Testis (tissue), 3 donors: ENCODE data around the gene ANO10. TPM values are rescaled to one million over a fixed set of nuclear protein-coding genes. Genes with fewer than 3 reads are reported as not detected.

Experiments
- DNase-seq: peaks from one replicate; pipeline ENCODE4 v3.0.0-alpha.2; 2019
- H3K27ac ChIP-seq, 2 donors: fragments of 200-600 bp; sonication (generic); one replicate each; pipeline ENCODE4 v1.5.1; 2019
- H3K27me3 ChIP-seq: fragments of 200-600 bp; sonication (generic); one replicate; pipeline ENCODE4 v1.5.1; 2019
- H3K36me3 ChIP-seq: fragments of 200-600 bp; sonication (generic); one replicate; pipeline ENCODE4 v1.5.1; 2017; ENCODE audit warnings: low read depth; ENCODE audit errors: missing control alignments
- H3K4me1 ChIP-seq: fragments of 200-600 bp; sonication (generic); one replicate; pipeline ENCODE4 v1.5.1; 2019
- H3K4me3 ChIP-seq, 2 donors: fragments of 200-600 bp; sonication (generic); one replicate each; pipeline ENCODE4 v1.5.1; 2017 to 2019
- H3K9me3 ChIP-seq: fragments of 200-600 bp; sonication (generic); one replicate; pipeline ENCODE4 v1.5.1; 2017
- POLR2A ChIP-seq: fragments of 450-650 bp; IDR thresholded peaks from one replicate; pipeline ENCODE4 v1.6.1; 2017; ENCODE audit warnings: antibody characterized with exemption, mild to moderate bottlenecking, moderate library complexity
- WGBS, 2 donors: methylation state at CpG; one replicate each; pipeline ENCODE4 v1.1.5; 2018; 5-methylcytosine and 5-hydroxymethylcytosine counted together
- intact Hi-C: fragments of 100-400 bp; cut with DNase I; formaldehyde crosslinking; loops from one replicate; pipeline ENCODE4 v1.15.1; 2023; ENCODE audit warnings: low total_unique reads
- polyA plus RNA-seq: library from polyadenylated mRNA; stranded (reverse); fragments of 350-450 nt; fragmentation: Illumina TruSeq; extraction: RNeasy Lipid Tissue Mini Kit (QIAGEN cat#74804); gene quantifications from one replicate; pipeline ENCODE4 v1.2.3, GENCODE V29; 2014; ENCODE audit warnings: low read depth, low replicate concordance; ENCODE audit not compliant: insufficient read depth
- total RNA-seq, 2 donors: library from RNA; depleted of rRNA; stranded (reverse); fragments of >200 nt; gene quantifications; one replicate each; pipeline ENCODE4 v1.2.3, GENCODE V29; 2016
- TF ChIP-seq, protein P1 (sequence below), 3 experiments: fragments of 450-650 bp in 2 of 3; fragments of 200-600 bp in 1 of 3; sonication (generic) in 1 of 3; IDR thresholded peaks; one replicate each; pipeline ENCODE4 v1.5.1; 2016 to 2019; ENCODE audit warnings: antibody characterized with exemption in 3 of 3, mild to moderate bottlenecking in 2 of 3, moderate library complexity in 1 of 3

The ANO10 gene
- total and polyA plus RNA-seq, 3 donors from 2014 or later, result 19.9 to 26.3 (median 25.0) TPM

DNA sequence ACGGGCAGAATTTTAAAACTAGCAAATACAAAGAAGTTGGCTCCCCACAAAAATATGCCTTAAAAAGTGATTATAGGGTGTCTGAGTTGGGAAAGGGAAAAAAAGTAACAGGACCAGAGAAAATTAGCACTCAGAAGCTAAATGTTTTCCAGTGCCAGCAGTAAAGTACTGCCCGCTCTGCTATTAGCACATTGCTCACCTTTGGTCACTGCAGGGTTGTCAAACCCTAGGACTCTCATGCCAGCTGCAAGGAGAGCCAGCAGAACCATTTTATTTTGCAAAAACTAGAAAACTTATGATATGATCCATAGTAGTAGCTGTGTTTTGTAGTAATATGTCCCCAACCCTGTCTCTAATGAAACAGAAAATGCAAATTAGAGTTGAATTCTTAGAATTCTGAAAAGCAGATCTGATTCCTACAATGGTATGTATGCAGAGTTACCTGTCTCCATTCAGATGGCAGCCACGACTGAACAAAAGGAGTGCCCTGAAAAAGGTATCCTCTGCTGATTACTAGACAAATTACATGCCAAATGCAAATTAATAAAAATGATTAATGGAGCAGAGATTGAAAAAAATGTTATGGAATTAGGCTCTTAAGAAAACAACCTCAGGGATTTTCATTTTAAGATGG, 185.2 kb downstream of the ANO10 start:
- 85 to 87% methylated on average over 3 of the region's 3 CpGs for WGBS, 2 donors
- intact Hi-C loops, result no loop called here

DNA sequence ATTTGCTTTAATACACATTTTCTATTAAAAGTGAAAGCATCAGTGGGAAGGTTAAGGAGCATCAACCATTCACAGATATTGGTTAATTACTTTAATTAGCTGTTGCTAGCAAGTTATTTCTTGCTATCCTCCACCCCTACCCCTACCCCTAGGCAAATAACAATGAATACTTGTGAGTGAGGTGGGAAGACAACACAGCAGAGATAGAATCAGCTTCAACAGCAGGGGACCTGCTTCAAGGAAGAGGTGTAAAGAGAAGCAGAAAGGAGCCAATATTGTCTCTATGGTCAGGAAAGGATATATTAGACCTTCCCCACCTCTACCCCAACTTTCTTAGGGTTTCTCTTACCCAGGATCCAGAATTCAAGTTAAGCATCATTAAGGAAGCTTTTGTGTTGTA, 186.1 kb downstream of the ANO10 start:
- Histone ChIP-seq H3K4me3 (no peak overlapping the region), H3K27ac (no peak overlapping the region), H3K4me1 (no peaks in the 10 kb centered on the region), H3K36me3 (no peaks in the 10 kb centered on the region), H3K27me3 (no peaks in the 10 kb centered on the region), H3K9me3 (no peaks in the 10 kb centered on the region)
- intact Hi-C loops, result no loop called here
- DNase-seq, result no peak
- TF ChIP-seq, protein P1, sequence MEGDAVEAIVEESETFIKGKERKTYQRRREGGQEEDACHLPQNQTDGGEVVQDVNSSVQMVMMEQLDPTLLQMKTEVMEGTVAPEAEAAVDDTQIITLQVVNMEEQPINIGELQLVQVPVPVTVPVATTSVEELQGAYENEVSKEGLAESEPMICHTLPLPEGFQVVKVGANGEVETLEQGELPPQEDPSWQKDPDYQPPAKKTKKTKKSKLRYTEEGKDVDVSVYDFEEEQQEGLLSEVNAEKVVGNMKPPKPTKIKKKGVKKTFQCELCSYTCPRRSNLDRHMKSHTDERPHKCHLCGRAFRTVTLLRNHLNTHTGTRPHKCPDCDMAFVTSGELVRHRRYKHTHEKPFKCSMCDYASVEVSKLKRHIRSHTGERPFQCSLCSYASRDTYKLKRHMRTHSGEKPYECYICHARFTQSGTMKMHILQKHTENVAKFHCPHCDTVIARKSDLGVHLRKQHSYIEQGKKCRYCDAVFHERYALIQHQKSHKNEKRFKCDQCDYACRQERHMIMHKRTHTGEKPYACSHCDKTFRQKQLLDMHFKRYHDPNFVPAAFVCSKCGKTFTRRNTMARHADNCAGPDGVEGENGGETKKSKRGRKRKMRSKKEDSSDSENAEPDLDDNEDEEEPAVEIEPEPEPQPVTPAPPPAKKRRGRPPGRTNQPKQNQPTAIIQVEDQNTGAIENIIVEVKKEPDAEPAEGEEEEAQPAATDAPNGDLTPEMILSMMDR (IDR thresholded peaks at IDR 0.05), result no peak
- no peak for TF ChIP-seq POLR2A

More for the DNA sequence above, 185.2 kb downstream of the ANO10 start:
- Histone ChIP-seq H3K27ac (no peak overlapping the region), H3K27me3 (no peaks in the 10 kb centered on the region), H3K4me3 (no peak overlapping the region), H3K4me1 (no peaks in the 10 kb centered on the region), H3K9me3 (no peaks in the 10 kb centered on the region), H3K36me3 (no peaks in the 10 kb centered on the region)
- no peak for DNase-seq
- TF ChIP-seq, protein P1 (IDR thresholded peaks at IDR 0.05), result no peak
- no peak for TF ChIP-seq POLR2A

DNA sequence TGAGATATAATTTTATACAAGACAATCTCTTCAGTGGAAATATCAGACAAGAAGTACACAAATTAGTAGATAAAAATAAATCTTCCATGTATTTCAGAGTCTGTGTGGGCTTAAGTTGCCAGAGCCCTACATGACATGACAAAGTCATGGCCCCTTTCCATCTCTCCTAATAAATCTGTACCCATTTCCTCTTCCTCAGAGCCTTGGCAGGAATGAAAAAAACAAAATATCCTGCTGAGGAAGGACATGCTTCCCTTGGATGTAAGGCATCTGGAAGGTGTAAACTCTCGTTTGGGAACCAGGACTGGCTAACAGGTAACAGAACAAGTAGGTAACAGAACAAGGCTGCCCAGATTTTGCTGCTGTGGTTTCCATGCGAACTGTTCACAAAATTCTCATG, 187.4 kb downstream of the ANO10 start:
- H3K4me1 ChIP-seq, result no peaks in the 10 kb centered on the region
- WGBS, 2 donors, result 83 to 84% methylated on average over 2 of the region's 2 CpGs
- no peak for DNase-seq
- no peak for TF ChIP-seq POLR2A
- TF ChIP-seq, protein P1 (IDR thresholded peaks at IDR 0.05), result no peak
- H3K27me3 ChIP-seq, result no peaks in the 10 kb centered on the region
- H3K27ac ChIP-seq, result no peak overlapping the region
- H3K36me3 ChIP-seq, result no peaks in the 10 kb centered on the region
- no peak overlapping the region for H3K4me3 ChIP-seq
- intact Hi-C loops, result no loop called here
- no peaks in the 10 kb centered on the region for H3K9me3 ChIP-seq

DNA sequence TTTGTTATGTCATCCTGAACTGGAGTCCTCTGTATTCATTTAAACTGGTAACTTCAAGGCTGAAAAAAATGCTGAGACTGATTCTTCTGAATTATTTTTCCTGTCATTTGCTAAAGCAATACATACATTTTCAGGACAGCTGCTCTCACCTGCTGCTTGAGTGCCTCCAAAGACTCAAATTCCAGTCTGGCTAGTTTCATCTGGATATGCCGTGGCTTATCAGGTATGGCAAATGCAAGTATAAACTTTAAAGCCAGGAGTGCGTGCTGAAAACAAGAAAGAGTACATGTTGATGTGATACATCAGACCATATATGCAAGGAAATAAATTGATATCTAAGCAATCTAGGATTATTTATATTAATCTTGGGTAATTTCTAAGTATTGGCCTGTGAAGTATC, 189.3 kb downstream of the ANO10 start:
- Histone ChIP-seq H3K27ac (no peak overlapping the region), H3K4me3 (no peak overlapping the region), H3K36me3 (no peaks in the 10 kb centered on the region), H3K9me3 (no peaks in the 10 kb centered on the region), H3K27me3 (no peaks in the 10 kb centered on the region), H3K4me1 (no peaks in the 10 kb centered on the region)
- intact Hi-C loops, result no loop called here
- DNase-seq, result no peak
- 94 to 100% methylated on average over 2 of the region's 2 CpGs for WGBS, 2 donors
- TF ChIP-seq POLR2A, result no peak
- TF ChIP-seq, protein P1 (IDR thresholded peaks at IDR 0.05), result no peak

DNA sequence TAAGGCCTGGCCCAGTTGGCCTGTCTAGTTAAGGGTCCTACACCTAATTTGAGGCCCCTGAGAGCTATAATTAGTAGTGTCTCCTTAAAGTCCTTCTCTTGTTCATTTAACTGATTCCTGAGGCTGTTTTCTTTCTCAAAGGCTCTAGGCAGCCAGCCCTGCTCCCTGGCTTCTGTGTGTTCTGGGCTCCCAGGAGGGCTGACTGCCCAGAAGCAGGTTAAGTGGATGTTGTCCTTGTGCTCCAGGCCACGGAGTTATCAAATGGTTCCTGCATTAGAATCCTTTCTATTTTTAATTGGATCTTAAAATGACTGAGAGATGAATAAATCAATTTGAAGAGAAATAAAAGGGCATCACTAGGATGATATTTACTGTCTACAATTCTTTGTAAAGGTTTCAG, 195.4 kb downstream of the ANO10 start:
- H3K9me3 ChIP-seq, result no peaks in the 10 kb centered on the region
- H3K27ac ChIP-seq, result no peak overlapping the region
- H3K4me1 ChIP-seq, result no peaks in the 10 kb centered on the region
- no peaks in the 10 kb centered on the region for H3K36me3 ChIP-seq
- H3K27me3 ChIP-seq, result no peaks in the 10 kb centered on the region
- no peak overlapping the region for H3K4me3 ChIP-seq
- DNase-seq, result no peak
- intact Hi-C loops, result no loop called here
- no peak for TF ChIP-seq POLR2A
- TF ChIP-seq, protein P1 (IDR thresholded peaks at IDR 0.05), result no peak
- WGBS, 2 donors, result 52 to 71% methylated on average over 1 of the region's 1 CpG
